Cardiac septum (tissue), 1 donor: ENCODE data around the gene PPP2R3C. TPM values are rescaled to one million over a fixed set of nuclear protein-coding genes. Genes with fewer than 3 reads are reported as not detected.
"Not testable (repeated sequence)": the region's sequence is repeated elsewhere in the genome, so short reads cannot be mapped to it uniquely, and the experiment has no call there.

Source experiments
- DNase-seq: peaks from one replicate; pipeline ENCODE4 v3.0.0-alpha.2; 2020; ENCODE audit warnings: low spot score
- intact Hi-C: fragments of 100-400 bp; cut with DNase I; formaldehyde crosslinking; loops from one replicate; pipeline ENCODE4 v1.14.0; 2022
- total RNA-seq: library from RNA; stranded (reverse); fragmentation: NEBNext Ultra II Directional; extraction: Animal tissue kit (Norgen Biotek cat#: 25700); gene quantifications from one replicate; pipeline ENCODE4 v1.2.1, GENCODE V29; 2021
- donor health status: DM: no; HTN: no; CAD: no.

Gene PPP2R3C
- total RNA-seq, 1 donor from 2014 or later = 26.1 TPM

- intact Hi-C loops = no loop called here
- DNase-seq = no peak
These were observed 49.6 kb downstream of the PPP2R3C start for GRCh38 chr14:35072226-35072625.

GRCh38 chr14:35068238-35069012, 53.4 kb downstream of the PPP2R3C start:
- no peak for DNase-seq
- intact Hi-C loops = no loop called here

- intact Hi-C loops, DNase-seq: not testable (repeated sequence)
These were observed 56.1 kb downstream of the PPP2R3C start for GRCh38 chr14:35065731-35066130.

- intact Hi-C loops = loop anchor here (5.0 kb wide), 1 partner anchor 61 kb away; the partner anchor contains the start of genes PPP2R3C and PRORP
- peak; percentile 81 for DNase-seq
These were observed 60.5 kb downstream of the PPP2R3C start for GRCh38 chr14:35061113-35061791.

GRCh38 chr14:35052637-35053036, 69.2 kb downstream of the PPP2R3C start:
- intact Hi-C loops = no loop called here
- no peak for DNase-seq

- intact Hi-C loops = no loop called here
- no peak for DNase-seq
These were observed 70.0 kb downstream of the PPP2R3C start for GRCh38 chr14:35051796-35052195.

- intact Hi-C loops = no loop called here
- DNase-seq = no peak
These were observed 71.1 kb downstream of the PPP2R3C start for GRCh38 chr14:35050652-35051051.

GRCh38 chr14:35047976-35048513, 73.7 kb downstream of the PPP2R3C start:
- intact Hi-C loops = loop anchor here (5.0 to 10.0 kb wide), 3 partner anchors 74 to 367 kb away; partner anchors contain the start of genes PPP2R3C and PRORP

GRCh38 chr14:35046751-35047536, 74.8 kb downstream of the PPP2R3C start:
- intact Hi-C loops = loop anchor here (5.0 to 10.0 kb wide), 3 partner anchors 75 to 368 kb away; partner anchors contain the start of genes PPP2R3C and PRORP
- DNase-seq = no peak

More at GRCh38 chr14:35047976-35048513, 73.7 kb downstream of the PPP2R3C start:
- no peak for DNase-seq

GRCh38 chr14:35046048-35046750, 75.6 kb downstream of the PPP2R3C start, which contains the start of gene FAM177A1:
TSS of gene FAM177A1 (plus strand) at chr14:35046272. CDS start at chr14:35046464, 192 bp downstream.
- DNase-seq = peak; percentile 99
- intact Hi-C loops = loop anchor here (5.0 to 10.0 kb wide), 3 partner anchors 76 to 369 kb away; partner anchors contain the start of genes PPP2R3C and PRORP

- no peak for DNase-seq
These were observed 76.1 kb downstream of the PPP2R3C start for GRCh38 chr14:35045798-35046047.

GRCh38 chr14:35044939-35045797, 76.6 kb downstream of the PPP2R3C start:
- intact Hi-C loops = loop anchor here (5.0 to 10.0 kb wide), 3 partner anchors 77 to 370 kb away; partner anchors contain the start of genes PPP2R3C and PRORP
- no peak for DNase-seq

More at GRCh38 chr14:35045798-35046047, 76.1 kb downstream of the PPP2R3C start:
- intact Hi-C loops = loop anchor here (5.0 to 10.0 kb wide), 3 partner anchors 77 to 369 kb away; partner anchors contain the start of genes PPP2R3C and PRORP

GRCh38 chr14:35043046-35043445, 78.7 kb downstream of the PPP2R3C start:
- DNase-seq = no peak
- intact Hi-C loops = loop anchor here (10.0 kb wide), 1 partner anchor 372 kb away; no protein-coding TSS in a partner anchor

- intact Hi-C loops = loop anchor here (10.0 kb wide), 1 partner anchor 372 kb away; no protein-coding TSS in a partner anchor
- no peak for DNase-seq
These were observed 79.2 kb downstream of the PPP2R3C start for GRCh38 chr14:35042632-35043031.

GRCh38 chr14:35038312-35038711, 83.5 kb downstream of the PPP2R3C start:
- DNase-seq, intact Hi-C loops: not testable (repeated sequence)
